ENCODE results near the gene MON2. TPM values are rescaled to one million over a fixed set of nuclear protein-coding genes. Genes with fewer than 3 reads are reported as not detected.

MON2 gene
- total and polyA plus RNA-seq, 3 experiments from 2014 or later = 15.8 to 29.7 (median 27.9) TPM

DNA sequence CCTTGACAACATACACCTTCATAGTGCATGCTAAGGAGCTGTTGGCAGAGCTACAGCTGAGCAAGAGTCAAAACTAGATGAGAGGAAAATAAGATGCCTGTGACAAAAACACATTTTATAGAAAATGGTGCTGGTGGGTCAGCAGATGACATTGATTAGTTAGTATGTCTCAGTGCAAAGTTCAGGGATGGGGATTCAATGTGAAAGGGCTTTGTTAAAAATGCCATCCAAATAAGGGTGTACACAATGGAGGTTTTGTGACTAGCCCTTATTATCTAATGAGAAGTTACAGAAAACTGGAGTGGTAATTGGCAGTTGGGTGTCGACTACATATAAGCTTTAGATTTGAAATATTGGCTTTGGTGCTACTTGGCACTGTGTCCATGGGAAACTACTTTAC, 169.0 kb downstream of the MON2 start:
- DNase-seq = no peak
- H3K9me3 Mint-ChIP-seq = peaks cover 0 to 2% (median 0%) of the 10 kb centered on the region in 5 donors
- ChIA-PET CTCF (no interaction called here), POLR2A (no interaction called here)
- peaks cover 23% of the 10 kb centered on the region for H3K27me3 ChIP-seq (ENCODE audit: insufficient read depth, low read length, poor library complexity, severe bottlenecking)
- H3K27ac Mint-ChIP-seq = no peak overlapping the region
- no peak overlapping the region for H3K27ac ChIP-seq (ENCODE audit: low read depth, low read length)
- H3K36me3 Mint-ChIP-seq = peaks cover 0 to 6% (median 0%) of the 10 kb centered on the region in 3 donors
- no peak overlapping the region for H3K4me3 Mint-ChIP-seq
- peaks cover 8 to 22% (median 18%) of the 10 kb centered on the region in 3 donors for H3K4me1 Mint-ChIP-seq
- no peaks in the 10 kb centered on the region for H3K9me3 ChIP-seq (ENCODE audit: low read length)
- H3K4me3 ChIP-seq (ENCODE audit: low read length) = no peak overlapping the region
- peaks cover 7% of the 10 kb centered on the region for H3K4me1 ChIP-seq (ENCODE audit: insufficient read depth, low read length)
- peaks cover 44 to 58% of the 10 kb centered on the region in 2 donors for H3K27me3 Mint-ChIP-seq
- no peaks in the 10 kb centered on the region for H3K36me3 ChIP-seq (ENCODE audit: insufficient read depth, low read length)

DNA sequence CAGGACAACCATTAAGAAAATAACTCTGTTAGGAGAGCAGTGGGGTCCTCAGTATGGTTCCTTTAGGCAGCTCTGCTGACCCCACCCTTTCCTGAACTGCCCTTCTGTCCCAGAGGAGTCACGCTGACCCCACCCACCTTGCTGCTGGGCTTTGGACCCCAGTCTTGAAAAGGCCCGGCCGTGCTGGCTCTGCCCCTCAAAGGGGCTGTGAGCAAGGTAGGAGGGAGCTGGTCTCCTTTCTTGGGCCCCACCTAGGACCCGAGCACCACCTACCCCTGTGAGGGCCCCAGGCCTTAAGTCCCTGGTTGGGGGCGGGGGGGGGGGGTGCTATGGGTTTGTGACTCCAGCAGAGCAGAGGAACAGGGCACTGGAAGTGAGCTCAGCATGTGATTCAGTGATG, 171.1 kb downstream of the MON2 start:
- Histone ChIP-seq H3K4me3 (ENCODE audit: low read length) (no peak overlapping the region), H3K27ac (ENCODE audit: low read depth, low read length) (no peak overlapping the region), H3K9me3 (ENCODE audit: low read length) (no peaks in the 10 kb centered on the region), H3K4me1 (ENCODE audit: insufficient read depth, low read length) (peaks cover 8% of the 10 kb centered on the region), H3K36me3 (ENCODE audit: insufficient read depth, low read length) (no peaks in the 10 kb centered on the region), H3K27me3 (ENCODE audit: insufficient read depth, low read length, poor library complexity, severe bottlenecking) (peaks cover 11% of the 10 kb centered on the region)
- CTCF ChIA-PET = no interaction called here
- peaks cover 28 to 40% of the 10 kb centered on the region in 2 donors for H3K27me3 Mint-ChIP-seq
- no peak overlapping the region for H3K4me3 Mint-ChIP-seq
- POLR2A ChIA-PET = no interaction called here
- H3K27ac Mint-ChIP-seq = no peak overlapping the region
- DNase-seq = no peak
- peaks cover 0 to 2% (median 0%) of the 10 kb centered on the region in 5 donors for H3K9me3 Mint-ChIP-seq
- H3K4me1 Mint-ChIP-seq = peaks cover 16 to 24% (median 20%) of the 10 kb centered on the region in 3 donors
- peaks cover 0 to 6% (median 0%) of the 10 kb centered on the region in 3 donors for H3K36me3 Mint-ChIP-seq

DNA sequence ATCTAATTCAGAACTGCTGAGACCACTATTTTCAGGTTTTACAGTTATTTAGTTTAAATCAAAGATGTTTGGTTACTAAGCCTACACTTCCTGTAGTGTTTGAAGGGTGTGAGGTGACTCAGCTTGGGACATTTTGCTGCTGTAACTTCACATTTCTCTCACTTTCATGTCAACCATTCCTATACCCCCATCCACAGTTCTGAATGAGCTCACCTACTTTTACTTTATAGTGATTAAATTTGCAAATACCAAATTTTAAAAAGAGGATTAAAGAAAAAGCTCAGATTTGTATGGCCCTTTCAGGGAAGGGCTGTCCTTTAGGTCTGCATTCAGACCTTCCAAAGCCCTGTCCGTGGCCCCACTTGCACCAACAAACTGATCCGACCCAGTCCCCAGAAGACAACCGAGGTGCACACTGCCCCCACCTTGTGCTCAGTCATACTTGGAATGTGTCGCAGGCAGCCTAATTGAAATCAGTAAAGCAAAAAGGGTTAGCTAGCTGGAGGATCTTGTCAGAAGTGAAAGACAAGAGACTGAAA, 174.4 kb downstream of the MON2 start:
- peak in 1 of 5 donors; percentile 11 for DNase-seq
- H3K27me3 ChIP-seq (ENCODE audit: insufficient read depth, low read length, poor library complexity, severe bottlenecking) = no peaks in the 10 kb centered on the region

DNA sequence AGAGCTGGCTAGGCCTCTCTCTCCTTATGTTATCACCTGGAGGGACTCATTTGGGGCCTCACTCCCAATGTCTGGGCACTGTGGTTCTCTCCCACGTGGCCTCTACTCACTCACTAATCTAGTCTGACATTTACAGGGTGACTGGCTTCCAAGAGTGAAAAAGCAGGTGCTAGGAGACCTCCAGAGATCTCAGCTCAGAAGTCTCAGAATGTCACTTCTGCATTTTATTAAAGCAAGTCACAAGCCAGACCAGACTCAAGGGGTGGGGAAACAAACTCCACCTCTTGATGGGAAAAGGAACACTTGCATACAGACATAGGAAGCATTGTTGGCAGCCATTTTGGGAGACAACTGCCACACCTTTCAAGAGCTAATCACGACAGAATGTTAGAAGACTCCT, 175.9 kb downstream of the MON2 start:
- Histone ChIP-seq H3K36me3 (ENCODE audit: insufficient read depth, low read length) (no peaks in the 10 kb centered on the region), H3K27me3 (ENCODE audit: insufficient read depth, low read length, poor library complexity, severe bottlenecking) (no peaks in the 10 kb centered on the region), H3K27ac (ENCODE audit: low read depth, low read length) (no peak overlapping the region), H3K4me3 (ENCODE audit: low read length) (no peak overlapping the region), H3K9me3 (ENCODE audit: low read length) (no peaks in the 10 kb centered on the region), H3K4me1 (ENCODE audit: insufficient read depth, low read length) (peaks cover 8% of the 10 kb centered on the region)
- no peaks in the 10 kb centered on the region for H3K9me3 Mint-ChIP-seq
- no peak for DNase-seq
- POLR2A ChIA-PET = no interaction called here
- peaks cover under 1 to 4% of the 10 kb centered on the region in 2 donors for H3K27me3 Mint-ChIP-seq
- no peaks in the 10 kb centered on the region for H3K36me3 Mint-ChIP-seq
- H3K4me3 Mint-ChIP-seq = no peak overlapping the region
- CTCF ChIA-PET = no interaction called here
- no peak overlapping the region for H3K27ac Mint-ChIP-seq
- H3K4me1 Mint-ChIP-seq = peaks cover 14 to 18% (median 16%) of the 10 kb centered on the region in 3 donors

More for the DNA sequence above, 174.4 kb downstream of the MON2 start:
- Histone ChIP-seq H3K36me3 (ENCODE audit: insufficient read depth, low read length) (no peaks in the 10 kb centered on the region), H3K4me1 (ENCODE audit: insufficient read depth, low read length) (peaks cover 8% of the 10 kb centered on the region), H3K27ac (ENCODE audit: low read depth, low read length) (no peak overlapping the region), H3K4me3 (ENCODE audit: low read length) (no peak overlapping the region), H3K9me3 (ENCODE audit: low read length) (no peaks in the 10 kb centered on the region)
- H3K9me3 Mint-ChIP-seq = no peaks in the 10 kb centered on the region
- ChIA-PET CTCF (interaction anchor here (0.7 to 1.8 kb wide), 2 partner anchors 22 to 38 kb away, joined by 3 to 6 read pairs; no protein-coding TSS in a partner anchor), POLR2A (no interaction called here)
- peaks cover 14 to 18% (median 16%) of the 10 kb centered on the region in 3 donors for H3K4me1 Mint-ChIP-seq
- H3K36me3 Mint-ChIP-seq = no peaks in the 10 kb centered on the region
- H3K4me3 Mint-ChIP-seq = peak overlapping the region; percentile 0 to 88 (median 60)
- H3K27ac Mint-ChIP-seq = peak overlapping the region in 7 of 8 donors; percentile 2 to 89 (median 59)
- H3K27me3 Mint-ChIP-seq = peaks cover 8 to 12% of the 10 kb centered on the region in 2 donors

DNA sequence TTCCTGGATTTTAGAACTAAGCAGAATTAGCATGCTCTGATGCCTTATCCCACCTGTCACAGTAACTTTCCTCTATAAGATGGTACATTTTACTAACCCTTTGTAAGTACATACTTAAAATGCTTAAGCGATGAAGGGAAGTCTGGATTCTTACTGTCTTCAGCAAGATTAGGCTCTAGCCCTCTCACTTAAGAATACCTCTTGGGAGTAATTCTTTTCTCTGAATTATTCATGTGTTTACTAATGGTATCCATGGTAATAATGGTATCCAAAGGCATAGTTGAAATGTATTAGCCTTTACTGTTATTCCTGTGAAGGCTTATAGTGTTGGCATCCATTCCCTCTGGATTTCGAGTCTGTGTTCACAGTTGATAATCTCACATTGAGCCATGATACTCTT, 176.9 kb downstream of the MON2 start:
- Mint-ChIP-seq H3K27me3 (peaks cover 0 to 4% of the 10 kb centered on the region in 2 donors), H3K9me3 (no peaks in the 10 kb centered on the region), H3K4me1 (peaks cover 14 to 18% (median 16%) of the 10 kb centered on the region in 3 donors), H3K27ac (no peak overlapping the region), H3K4me3 (no peak overlapping the region), H3K36me3 (no peaks in the 10 kb centered on the region)
- ChIA-PET CTCF (no interaction called here), POLR2A (no interaction called here)
- Histone ChIP-seq H3K36me3 (ENCODE audit: insufficient read depth, low read length) (no peaks in the 10 kb centered on the region), H3K9me3 (ENCODE audit: low read length) (no peaks in the 10 kb centered on the region), H3K4me3 (ENCODE audit: low read length) (no peak overlapping the region), H3K27me3 (ENCODE audit: insufficient read depth, low read length, poor library complexity, severe bottlenecking) (no peaks in the 10 kb centered on the region), H3K4me1 (ENCODE audit: insufficient read depth, low read length) (peaks cover 8% of the 10 kb centered on the region), H3K27ac (ENCODE audit: low read depth, low read length) (no peak overlapping the region)
- no peak for DNase-seq

DNA sequence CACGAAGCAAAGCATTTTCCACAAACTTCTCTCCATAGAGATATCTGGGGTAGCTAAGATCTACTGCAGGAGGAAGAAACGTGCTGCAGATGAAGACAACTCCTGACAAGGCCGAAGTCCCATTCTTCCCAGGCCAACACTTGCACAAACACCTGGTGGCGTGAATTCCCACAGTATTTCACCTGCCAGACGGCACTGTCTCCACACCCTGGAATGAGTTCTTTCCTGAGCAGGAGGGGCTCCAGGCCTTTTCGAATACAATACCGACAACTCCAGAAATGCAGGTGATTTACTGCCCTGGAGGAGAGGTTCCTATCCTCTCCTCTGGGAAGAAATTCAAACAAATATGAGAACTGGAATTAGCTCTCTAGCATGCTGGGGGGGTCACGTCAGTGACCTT, 179.9 kb downstream of the MON2 start:
- CTCF ChIA-PET = interaction anchor here (1.0 to 1.1 kb wide), 2 partner anchors 11 to 43 kb away, joined by 3 to 4 read pairs; no protein-coding TSS in a partner anchor
- no peaks in the 10 kb centered on the region for H3K9me3 ChIP-seq (ENCODE audit: low read length)
- peaks cover 4 to 6% (median 5%) of the 10 kb centered on the region in 3 donors for H3K4me1 Mint-ChIP-seq
- peaks cover under 1% of the 10 kb centered on the region for H3K4me1 ChIP-seq (ENCODE audit: insufficient read depth, low read length)
- no peak overlapping the region for H3K4me3 ChIP-seq (ENCODE audit: low read length)
- H3K27me3 Mint-ChIP-seq = peaks cover 0 to 4% of the 10 kb centered on the region in 2 donors
- no peaks in the 10 kb centered on the region for H3K36me3 ChIP-seq (ENCODE audit: insufficient read depth, low read length)
- no peak overlapping the region for H3K27ac Mint-ChIP-seq
- no peaks in the 10 kb centered on the region for H3K36me3 Mint-ChIP-seq
- no peak overlapping the region for H3K27ac ChIP-seq (ENCODE audit: low read depth, low read length)
- no peaks in the 10 kb centered on the region for H3K27me3 ChIP-seq (ENCODE audit: insufficient read depth, low read length, poor library complexity, severe bottlenecking)
- POLR2A ChIA-PET = no interaction called here
- no peak overlapping the region for H3K4me3 Mint-ChIP-seq
- no peaks in the 10 kb centered on the region for H3K9me3 Mint-ChIP-seq
- DNase-seq = no peak

DNA sequence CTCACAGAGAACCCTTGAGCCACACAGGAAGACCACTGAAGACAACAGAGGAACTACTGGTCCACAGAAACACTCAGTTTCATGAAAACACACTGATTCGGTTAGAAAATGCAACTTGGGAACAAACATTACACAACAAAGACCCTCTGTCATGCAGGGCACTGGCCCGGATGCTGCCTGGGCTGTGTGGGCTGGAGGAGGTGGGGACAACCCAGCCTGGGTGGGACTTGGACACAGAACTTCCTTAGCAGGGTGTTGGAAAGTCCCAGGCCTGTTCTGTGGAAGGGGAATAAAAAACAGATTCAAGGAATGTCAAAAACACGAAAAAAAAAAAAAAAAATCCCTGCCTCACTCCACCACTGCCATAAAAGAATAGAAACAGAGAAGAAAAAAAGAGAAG, 181.0 kb downstream of the MON2 start:
- ChIA-PET CTCF (no interaction called here), POLR2A (no interaction called here)

DNA sequence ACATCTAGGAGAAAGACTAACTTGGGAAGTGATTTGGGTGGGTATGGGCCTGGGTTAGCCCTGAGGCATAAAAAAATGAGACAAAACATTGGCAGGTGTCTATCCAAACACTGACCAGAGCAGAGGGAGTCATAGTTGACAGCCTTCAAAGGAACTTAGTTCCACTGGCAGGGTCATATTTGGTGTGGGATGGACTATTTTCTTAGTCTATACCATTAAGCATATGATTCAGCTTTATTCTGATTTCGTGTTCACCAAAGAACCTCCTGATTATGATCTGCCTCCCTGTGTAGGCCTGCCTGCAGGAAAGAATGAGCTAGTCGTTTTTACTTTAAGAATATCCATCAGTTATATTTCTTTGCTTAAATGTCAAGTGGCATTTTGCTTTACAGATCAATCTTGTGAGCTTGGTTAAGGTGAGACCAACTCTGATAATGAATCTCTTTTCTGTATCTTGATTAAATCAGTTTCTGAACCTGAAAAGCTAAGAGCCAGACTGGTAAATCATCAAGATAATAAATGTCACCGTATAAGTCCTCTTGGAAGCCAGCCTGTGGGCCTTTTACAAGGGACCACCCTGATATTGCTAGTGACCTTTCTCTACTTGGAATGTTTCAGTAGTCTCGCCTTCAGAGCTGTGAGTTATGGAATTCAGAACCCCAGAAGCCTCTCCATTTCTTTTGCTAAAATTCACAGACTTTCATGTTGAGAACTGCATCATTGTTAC, 182.9 kb downstream of the MON2 start:
- Mint-ChIP-seq H3K4me3 (no peak overlapping the region), H3K27me3 (peaks cover 2 to 10% of the 10 kb centered on the region in 2 donors), H3K36me3 (peaks cover 0 to 2% (median 0%) of the 10 kb centered on the region in 3 donors), H3K9me3 (no peaks in the 10 kb centered on the region), H3K27ac (no peak overlapping the region), H3K4me1 (peaks cover 4% of the 10 kb centered on the region in 3 donors)
- no peaks in the 10 kb centered on the region for H3K36me3 ChIP-seq (ENCODE audit: insufficient read depth, low read length)
- no peak overlapping the region for H3K27ac ChIP-seq (ENCODE audit: low read depth, low read length)
- POLR2A ChIA-PET = interaction anchor here (0.6 kb wide), 1 partner anchor 61 kb away, joined by 3 read pairs; no protein-coding TSS in a partner anchor
- H3K4me1 ChIP-seq (ENCODE audit: insufficient read depth, low read length) = no peaks in the 10 kb centered on the region
- H3K4me3 ChIP-seq (ENCODE audit: low read length) = no peak overlapping the region
- H3K9me3 ChIP-seq (ENCODE audit: low read length) = no peaks in the 10 kb centered on the region
- DNase-seq = no peak
- CTCF ChIA-PET = interaction anchor here (0.7 kb wide), 1 partner anchor 46 kb away, joined by 3 read pairs; no protein-coding TSS in a partner anchor
- no peaks in the 10 kb centered on the region for H3K27me3 ChIP-seq (ENCODE audit: insufficient read depth, low read length, poor library complexity, severe bottlenecking)

More for the DNA sequence above, 181.0 kb downstream of the MON2 start:
- Mint-ChIP-seq H3K4me3 (no peak overlapping the region), H3K27me3 (peaks cover 0 to 4% of the 10 kb centered on the region in 2 donors), H3K27ac (peak overlapping the region in 1 of 8 donors; percentile 14), H3K36me3 (no peaks in the 10 kb centered on the region), H3K9me3 (no peaks in the 10 kb centered on the region), H3K4me1 (no peaks in the 10 kb centered on the region)
- H3K36me3 ChIP-seq (ENCODE audit: insufficient read depth, low read length) = no peaks in the 10 kb centered on the region
- H3K27ac ChIP-seq (ENCODE audit: low read depth, low read length) = no peak overlapping the region
- no peaks in the 10 kb centered on the region for H3K9me3 ChIP-seq (ENCODE audit: low read length)
- no peaks in the 10 kb centered on the region for H3K4me1 ChIP-seq (ENCODE audit: insufficient read depth, low read length)
- no peak overlapping the region for H3K4me3 ChIP-seq (ENCODE audit: low read length)
- no peak for DNase-seq
- H3K27me3 ChIP-seq (ENCODE audit: insufficient read depth, low read length, poor library complexity, severe bottlenecking) = no peaks in the 10 kb centered on the region
